DMS53 (cell line): ENCODE data around the gene ZNF608.

Experiments
- DNase-seq: peaks from one replicate; lab custom pipeline; 2025; lab: John Stamatoyannopoulos, UW

ZNF608 gene

DNA sequence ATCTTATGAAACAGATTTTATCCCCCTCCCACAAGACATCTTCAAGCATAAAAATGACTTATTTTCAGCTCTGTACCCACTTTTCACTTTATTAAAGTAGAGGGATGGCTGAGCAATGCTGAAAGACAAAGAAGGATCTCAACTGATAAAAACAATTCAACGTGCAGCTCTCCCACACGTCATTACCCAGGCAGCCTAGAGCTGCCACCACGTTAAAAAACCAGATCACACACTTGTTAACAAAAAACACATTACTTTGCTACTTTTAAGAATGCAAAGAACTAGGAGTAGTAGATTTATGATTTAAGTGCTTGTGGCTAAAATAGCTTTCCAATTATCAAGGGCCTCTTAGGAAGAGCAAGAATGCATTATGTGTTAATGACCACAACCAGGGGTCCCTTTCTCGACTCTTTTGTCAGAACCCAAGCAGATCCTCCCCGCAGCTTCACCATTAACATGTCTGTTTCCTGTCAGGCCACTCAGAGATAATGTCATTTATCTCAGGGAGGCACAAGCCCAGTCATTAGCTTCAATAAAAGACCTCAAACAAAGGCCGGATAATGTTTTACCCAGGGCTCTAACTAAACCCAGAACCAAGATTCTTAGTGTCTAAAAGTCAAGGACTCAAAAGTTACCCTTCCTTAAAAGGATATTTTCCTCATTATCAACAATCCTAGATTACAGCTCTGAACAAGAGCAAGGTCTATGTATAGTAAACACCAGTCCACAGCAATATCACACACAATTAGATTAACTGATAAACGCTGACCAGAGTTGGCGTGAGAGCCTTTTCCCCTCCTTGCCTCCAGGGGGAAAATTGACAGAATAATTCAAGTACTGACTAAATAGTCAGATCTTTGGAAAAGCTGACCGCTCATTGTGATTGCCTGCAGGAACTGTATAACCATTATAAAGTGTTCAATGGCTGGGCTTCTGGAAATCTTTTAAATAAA, 7.5 kb downstream of the ZNF608 start:
- DNase-seq, result peak; percentile 25

DNA sequence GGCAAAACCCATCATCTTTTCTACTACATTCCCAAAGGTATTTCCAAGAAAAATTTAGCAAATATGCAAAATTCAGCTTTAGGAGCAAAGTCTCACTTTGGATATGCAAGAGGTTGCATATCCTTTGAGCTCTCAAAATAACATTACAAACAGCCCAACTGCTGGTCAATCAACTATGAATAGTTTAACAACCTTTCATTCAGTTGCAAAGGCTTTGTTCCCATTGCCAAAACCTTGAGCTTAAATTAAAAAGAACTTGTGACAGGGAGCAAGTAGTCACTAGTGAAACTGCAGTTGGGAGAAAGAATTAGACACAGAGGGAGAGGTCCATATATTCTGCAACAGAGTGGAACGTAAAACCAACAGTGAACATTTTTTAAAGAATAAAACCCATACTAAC, 8.8 kb downstream of the ZNF608 start:
- no peak for DNase-seq

GRCh38 chr5:124736805-124737188, 9.6 kb downstream of the ZNF608 start:
- DNase-seq, result no peak

GRCh38 chr5:124736082-124736804, 10.2 kb downstream of the ZNF608 start:
- DNase-seq, result no peak

- no peak for DNase-seq
Measured at GRCh38 chr5:124735169-124735858, 11.1 kb downstream of the ZNF608 start.

DNA sequence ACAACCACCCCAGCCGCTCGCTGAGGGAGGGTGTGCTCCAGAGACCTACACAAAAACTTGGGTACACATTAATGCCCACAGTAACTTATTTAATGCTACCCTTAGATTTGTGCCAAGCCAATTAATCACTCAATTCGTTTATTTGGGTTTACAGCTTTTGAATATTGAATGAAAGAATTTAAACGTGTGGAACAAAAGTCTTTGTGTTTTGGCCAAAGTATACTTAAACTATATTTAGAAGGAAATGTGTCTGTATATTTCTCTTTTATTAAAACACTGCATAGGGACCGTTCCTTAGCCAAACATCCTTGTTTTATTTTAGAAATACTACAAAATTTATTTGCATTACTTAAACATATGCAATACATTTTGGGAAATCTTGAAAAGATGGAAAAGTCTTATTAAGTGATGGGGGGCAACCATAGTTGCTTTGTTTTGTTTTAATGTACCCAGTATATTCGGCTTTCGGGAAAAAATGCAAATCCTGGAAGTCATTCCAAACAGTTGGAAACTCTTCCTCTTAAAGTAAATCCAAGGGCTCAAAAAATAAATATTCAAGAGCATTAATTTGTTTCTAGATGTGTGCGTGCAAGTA, 11.8 kb downstream of the ZNF608 start:
- no peak for DNase-seq

GRCh38 chr5:124733329-124733650, 13.1 kb downstream of the ZNF608 start:
- no peak for DNase-seq

- peak; percentile 11 for DNase-seq
Measured at GRCh38 chr5:124732428-124733328, 13.8 kb downstream of the ZNF608 start.

GRCh38 chr5:124730381-124730780, 16.1 kb downstream of the ZNF608 start:
- no peak for DNase-seq

- DNase-seq, result no peak
Measured at GRCh38 chr5:124729720-124730359, 16.6 kb downstream of the ZNF608 start.

- no peak for DNase-seq
Measured at GRCh38 chr5:124728968-124729332, 17.5 kb downstream of the ZNF608 start.

GRCh38 chr5:124728331-124728967, 18.0 kb downstream of the ZNF608 start:
- no peak for DNase-seq

DNA sequence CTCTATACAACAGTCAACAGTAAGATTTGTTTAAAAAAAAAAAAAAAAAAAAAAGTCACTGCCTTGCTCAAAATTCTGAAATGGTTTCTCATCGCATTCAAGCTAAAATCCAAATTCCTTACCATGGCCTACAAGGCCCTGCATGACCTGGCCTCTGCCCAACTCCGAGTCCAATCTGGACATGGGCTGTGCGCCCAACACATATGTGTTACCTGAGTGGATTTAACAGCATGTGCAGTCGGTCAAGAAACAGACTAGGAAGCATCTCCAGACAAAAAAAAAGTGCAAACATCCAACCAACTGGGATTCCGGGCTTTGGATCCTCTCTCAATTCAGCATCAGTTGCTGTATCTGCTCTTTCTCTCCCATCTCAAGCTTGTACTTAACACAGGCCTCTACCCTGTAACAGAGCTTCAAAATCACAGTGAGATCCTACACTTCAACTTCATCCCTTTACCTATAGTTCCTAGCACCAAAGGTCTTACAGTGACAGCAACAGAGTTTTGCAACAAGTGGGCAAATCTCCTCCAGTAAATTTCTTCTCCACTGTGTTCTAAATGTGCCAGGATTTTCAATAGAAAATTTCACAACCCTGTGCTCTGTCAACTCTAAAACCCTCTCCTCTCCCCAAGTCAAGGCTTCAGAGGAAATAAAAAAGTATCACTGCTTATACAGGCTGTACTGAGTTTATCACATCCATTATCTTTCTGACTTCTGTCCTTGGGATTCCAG, 19.6 kb downstream of the ZNF608 start:
- DNase-seq, result no peak

- DNase-seq, result peak; percentile 10
Measured at GRCh38 chr5:124725622-124726258, 20.7 kb downstream of the ZNF608 start.

GRCh38 chr5:124725040-124725434, 21.4 kb downstream of the ZNF608 start:
- DNase-seq, result no peak

- DNase-seq, result peak; percentile 58
Measured at GRCh38 chr5:124724357-124725039, 21.9 kb downstream of the ZNF608 start.

DNA sequence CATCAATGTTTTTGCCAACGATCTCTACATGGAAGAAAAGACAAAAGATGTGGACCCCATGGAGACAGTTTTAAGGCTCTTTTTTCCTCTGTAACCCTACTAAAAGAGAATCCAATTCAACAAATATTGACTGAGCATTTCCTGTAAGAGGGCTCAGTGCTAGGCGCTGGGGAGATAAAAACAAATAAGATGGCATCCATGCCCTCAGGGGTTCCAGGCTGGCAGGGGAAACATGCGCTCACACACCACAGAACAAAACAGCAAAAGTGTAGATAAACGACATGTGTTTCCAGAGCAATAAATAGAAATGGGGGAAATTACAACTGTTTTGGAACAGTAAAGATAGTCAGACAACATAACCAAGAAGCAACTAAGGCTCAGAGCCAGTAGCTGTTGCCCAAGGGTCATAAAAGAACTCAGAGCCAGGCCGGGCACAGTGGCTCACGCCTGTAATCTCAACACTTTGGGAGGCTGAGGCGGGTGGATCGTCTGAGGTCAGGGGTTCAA, 25.2 kb downstream of the ZNF608 start:
- DNase-seq, result no peak

DNA sequence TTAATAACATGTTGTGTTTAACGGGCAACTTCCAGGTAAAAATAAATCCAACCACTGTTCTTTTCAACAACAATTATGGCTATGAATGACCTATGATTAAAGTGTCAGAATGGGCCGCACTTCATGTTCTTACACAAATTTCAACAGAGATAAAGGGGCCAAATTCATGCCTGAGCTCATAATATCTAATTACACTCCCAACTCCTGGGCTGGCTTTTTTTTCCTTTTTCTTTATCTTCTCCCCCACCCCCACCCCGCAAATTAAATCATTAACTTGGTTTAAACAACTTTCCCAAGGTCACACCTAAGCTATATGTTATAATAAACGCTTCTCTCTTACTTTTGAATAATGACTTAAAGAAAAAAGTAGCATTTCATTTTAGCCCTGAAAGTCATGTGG, 25.8 kb downstream of the ZNF608 start:
- no peak for DNase-seq
